ENCODE results near the gene TMEM120B.

Gene TMEM120B

DNA sequence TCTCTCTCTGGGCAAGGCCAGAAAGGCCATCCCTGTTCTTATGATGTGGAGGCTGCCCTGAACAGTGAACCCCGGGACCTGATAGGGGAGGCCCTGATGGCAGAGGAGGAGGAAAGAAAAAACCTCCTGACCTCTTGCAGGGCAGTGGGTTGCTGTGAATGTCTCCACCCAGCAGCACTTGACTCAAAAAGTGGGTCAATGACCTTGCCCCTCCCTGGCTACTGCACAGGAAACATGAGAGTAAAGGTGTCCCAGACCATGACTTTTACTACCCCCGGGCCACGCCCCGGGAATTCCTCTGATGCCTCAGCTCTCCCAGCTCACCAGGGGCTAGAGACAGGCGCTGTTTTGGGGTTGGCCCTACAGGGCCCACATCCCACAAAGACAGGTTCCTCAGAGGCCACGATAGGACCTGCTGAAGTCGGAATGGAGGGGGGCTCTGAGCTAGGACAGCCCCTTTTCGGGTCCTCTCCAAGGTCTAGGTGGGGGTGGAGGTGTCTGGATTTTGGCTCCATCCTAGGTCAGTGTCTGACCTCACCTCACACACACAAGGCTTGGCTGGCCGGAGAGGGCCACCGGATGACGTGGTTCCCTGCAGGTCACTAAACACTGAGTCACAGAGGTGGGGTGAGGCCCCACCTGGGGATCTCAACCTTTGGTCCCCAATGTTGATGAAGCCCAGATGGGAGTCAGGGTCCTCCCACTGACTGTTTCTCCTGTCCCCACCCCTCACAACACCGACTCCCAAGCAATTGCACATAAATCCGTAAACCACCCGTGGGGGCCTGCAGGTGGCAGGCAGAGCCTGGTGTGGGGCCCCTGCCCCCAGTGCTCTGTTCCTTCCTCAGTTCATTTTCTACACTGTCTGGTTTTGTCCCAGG lies 79.4 kb downstream of the TMEM120B start:
- no peaks in the 10 kb centered on the region for H3K9me2 ChIP-seq (replicated peaks; ENCODE audit: control insufficient read depth, low read length)
- H3K36me3 ChIP-seq (ENCODE audit: control insufficient read depth, low read length): peaks cover 8% of the 10 kb centered on the region; the same call in 1 of the 2 replicates
- peaks cover 26% of the 10 kb centered on the region for H3K79me2 ChIP-seq (ENCODE audit: control insufficient read depth, low read length)
- H3K27ac ChIP-seq (ENCODE audit: low read depth, low read length): peak overlapping the region; percentile 19
- H3K27me3 ChIP-seq (ENCODE audit: control insufficient read depth, low read length): no peaks in the 10 kb centered on the region
- TF ChIP-seq, protein P1, sequence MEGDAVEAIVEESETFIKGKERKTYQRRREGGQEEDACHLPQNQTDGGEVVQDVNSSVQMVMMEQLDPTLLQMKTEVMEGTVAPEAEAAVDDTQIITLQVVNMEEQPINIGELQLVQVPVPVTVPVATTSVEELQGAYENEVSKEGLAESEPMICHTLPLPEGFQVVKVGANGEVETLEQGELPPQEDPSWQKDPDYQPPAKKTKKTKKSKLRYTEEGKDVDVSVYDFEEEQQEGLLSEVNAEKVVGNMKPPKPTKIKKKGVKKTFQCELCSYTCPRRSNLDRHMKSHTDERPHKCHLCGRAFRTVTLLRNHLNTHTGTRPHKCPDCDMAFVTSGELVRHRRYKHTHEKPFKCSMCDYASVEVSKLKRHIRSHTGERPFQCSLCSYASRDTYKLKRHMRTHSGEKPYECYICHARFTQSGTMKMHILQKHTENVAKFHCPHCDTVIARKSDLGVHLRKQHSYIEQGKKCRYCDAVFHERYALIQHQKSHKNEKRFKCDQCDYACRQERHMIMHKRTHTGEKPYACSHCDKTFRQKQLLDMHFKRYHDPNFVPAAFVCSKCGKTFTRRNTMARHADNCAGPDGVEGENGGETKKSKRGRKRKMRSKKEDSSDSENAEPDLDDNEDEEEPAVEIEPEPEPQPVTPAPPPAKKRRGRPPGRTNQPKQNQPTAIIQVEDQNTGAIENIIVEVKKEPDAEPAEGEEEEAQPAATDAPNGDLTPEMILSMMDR (IDR thresholded peaks at IDR 0.05; ENCODE audit: low read depth, low read length, poor library complexity, severe bottlenecking): no peak
- TF ChIP-seq EZH2phosphoT487 (IDR thresholded peaks at IDR 0.05; ENCODE audit: borderline replicate concordance, low read length): no peak
- H3K9me3 ChIP-seq (ENCODE audit: control insufficient read depth, insufficient read depth, low read length): no peaks in the 10 kb centered on the region
- peaks cover 11% of the 10 kb centered on the region for H3F3A ChIP-seq (ENCODE audit: control insufficient read depth, insufficient read depth)
- peaks cover 79% of the 10 kb centered on the region for H3K4me1 ChIP-seq (ENCODE audit: control insufficient read depth, low read length)
- no peaks in the 10 kb centered on the region for H4K20me1 ChIP-seq (ENCODE audit: control insufficient read depth, insufficient read depth, low read depth, low read length)
- peak overlapping the region; percentile 89 for H3K4me3 ChIP-seq (ENCODE audit: low read length)
- peak overlapping the region; percentile 97 for H3K4me2 ChIP-seq (ENCODE audit: low read length)

DNA sequence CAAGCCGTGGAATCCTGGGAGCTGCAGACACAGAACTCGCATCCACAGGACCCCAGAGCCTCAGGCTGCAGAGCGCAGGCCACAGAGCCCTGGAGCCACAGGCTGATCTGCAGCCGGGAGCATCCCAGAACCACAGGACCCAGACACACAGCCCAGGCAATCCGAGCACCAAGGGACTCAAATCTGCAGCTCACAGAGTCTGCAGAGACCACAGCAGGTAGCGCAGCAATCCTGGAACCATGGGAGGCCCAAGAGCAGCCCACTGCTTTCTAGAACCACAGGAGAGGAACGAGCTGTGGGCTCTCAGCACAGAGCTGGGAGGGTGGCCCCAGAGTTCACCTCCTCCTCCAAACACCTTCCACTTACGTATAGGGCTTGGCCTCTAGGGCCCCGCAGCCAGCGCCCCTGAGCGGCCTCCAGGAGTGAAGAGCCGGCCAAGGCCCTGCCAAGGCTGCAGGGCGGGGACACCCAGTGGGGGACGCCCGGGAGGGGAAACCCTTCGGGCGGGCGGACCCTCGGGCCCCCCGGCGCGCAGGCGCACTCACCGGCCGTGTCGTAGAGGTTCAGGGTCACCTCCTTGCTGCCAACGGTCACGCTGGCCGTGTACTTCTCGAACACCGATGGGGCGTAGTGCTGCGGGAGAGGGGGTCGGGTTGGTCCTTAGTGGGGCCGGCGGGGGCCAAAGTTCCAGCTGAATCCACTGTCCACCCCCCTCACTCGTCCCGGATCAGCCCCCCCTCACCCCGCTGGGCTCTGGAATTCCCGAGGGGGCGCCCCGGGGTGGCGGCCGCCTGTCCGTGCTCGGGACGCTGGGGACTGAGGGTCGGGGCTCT lies 80.3 kb downstream of the TMEM120B start:
- H4K20me1 ChIP-seq (ENCODE audit: control insufficient read depth, insufficient read depth, low read depth, low read length): no peaks in the 10 kb centered on the region
- peaks cover 11% of the 10 kb centered on the region for H3F3A ChIP-seq (ENCODE audit: control insufficient read depth, insufficient read depth)
- peaks cover 8% of the 10 kb centered on the region; the same call in 1 of the 2 replicates for H3K36me3 ChIP-seq (ENCODE audit: control insufficient read depth, low read length)
- peak overlapping the region; percentile 19 for H3K27ac ChIP-seq (ENCODE audit: low read depth, low read length)
- peak overlapping the region; percentile 97 for H3K4me2 ChIP-seq (ENCODE audit: low read length)
- peaks cover 30% of the 10 kb centered on the region for H3K79me2 ChIP-seq (ENCODE audit: control insufficient read depth, low read length)
- TF ChIP-seq, protein P1 (IDR thresholded peaks at IDR 0.05; ENCODE audit: low read depth, low read length, poor library complexity, severe bottlenecking): no peak
- no peak for TF ChIP-seq EZH2phosphoT487 (IDR thresholded peaks at IDR 0.05; ENCODE audit: borderline replicate concordance, low read length)
- H3K4me3 ChIP-seq (ENCODE audit: low read length): peak overlapping the region; percentile 89
- no peaks in the 10 kb centered on the region for H3K27me3 ChIP-seq (ENCODE audit: control insufficient read depth, low read length)
- H3K4me1 ChIP-seq (ENCODE audit: control insufficient read depth, low read length): peaks cover 70% of the 10 kb centered on the region
- H3K9me3 ChIP-seq (ENCODE audit: control insufficient read depth, insufficient read depth, low read length): no peaks in the 10 kb centered on the region
- H3K9me2 ChIP-seq (replicated peaks; ENCODE audit: control insufficient read depth, low read length): no peaks in the 10 kb centered on the region

DNA sequence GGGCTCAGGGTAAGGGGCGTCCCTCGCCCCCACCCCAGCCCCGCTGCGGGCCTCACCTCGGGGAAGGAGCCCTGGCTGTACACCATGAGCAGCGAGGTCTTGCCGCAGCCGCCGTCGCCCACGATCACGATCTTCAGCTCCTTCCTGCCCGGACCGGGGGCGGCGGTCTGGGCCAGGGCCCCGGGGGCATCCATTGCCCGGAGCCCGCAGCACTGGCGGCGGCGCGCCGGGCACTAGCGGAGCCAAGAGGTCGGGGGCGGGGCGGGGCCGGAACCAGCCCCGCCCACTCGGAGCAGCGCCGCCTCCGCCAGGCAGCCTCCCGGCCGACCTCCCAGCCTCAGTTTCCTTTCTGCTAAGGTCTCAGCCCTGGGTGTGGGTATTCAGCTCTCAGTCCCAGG lies 80.9 kb downstream of the TMEM120B start, which contains the start of gene RHOF:
Gene RHOF (minus strand): TSS at position 249 of the 398 bp plus-strand sequence. CDS start 55 bp downstream, at position 194.
- H3K79me2 ChIP-seq (ENCODE audit: control insufficient read depth, low read length): peaks cover 34% of the 10 kb centered on the region
- no peaks in the 10 kb centered on the region for H4K20me1 ChIP-seq (ENCODE audit: control insufficient read depth, insufficient read depth, low read depth, low read length)
- H3K4me1 ChIP-seq (ENCODE audit: control insufficient read depth, low read length): peaks cover 66% of the 10 kb centered on the region

More for the DNA sequence above, 80.9 kb downstream of the TMEM120B start, which contains the start of gene RHOF:
- Histone ChIP-seq H3K27ac (ENCODE audit: low read depth, low read length) (peak within 1 kb of the TSS; percentile 43), H3K9me2 (replicated peaks; ENCODE audit: control insufficient read depth, low read length) (no peaks in the 10 kb centered on the region), H3K4me3 (ENCODE audit: low read length) (peak within 1 kb of the TSS; percentile 89), H3K9me3 (ENCODE audit: control insufficient read depth, insufficient read depth, low read length) (no peaks in the 10 kb centered on the region), H3K4me2 (ENCODE audit: low read length) (peak within 1 kb of the TSS; percentile 97), H3K36me3 (ENCODE audit: control insufficient read depth, low read length) (peaks cover 14% of the 10 kb centered on the region), H3K27me3 (ENCODE audit: control insufficient read depth, low read length) (no peaks in the 10 kb centered on the region), H3F3A (ENCODE audit: control insufficient read depth, insufficient read depth) (peaks cover 11% of the 10 kb centered on the region)
- TF ChIP-seq, protein P1 (IDR thresholded peaks at IDR 0.05; ENCODE audit: low read depth, low read length, poor library complexity, severe bottlenecking): no peak
- no peak for TF ChIP-seq EZH2phosphoT487 (IDR thresholded peaks at IDR 0.05; ENCODE audit: borderline replicate concordance, low read length)

Measured in DOHH2 (cell line).